ENCODE results near the gene GPX6.
"Not testable (repeated sequence)": the region's sequence is repeated elsewhere in the genome, so short reads cannot be mapped to it uniquely, and the experiment has no call there.

The GPX6 gene

GRCh38 chr6:28478518-28478917 is 37.1 kb downstream of the GPX6 start:
- DNase-seq, result no peak

GRCh38 chr6:28474441-28475219 is 41.0 kb downstream of the GPX6 start:
- DNase-seq, result no peak

- not testable (repeated sequence) for DNase-seq
Measured at GRCh38 chr6:28469153-28469745, 46.3 kb downstream of the GPX6 start.

- no peak for DNase-seq
Measured at GRCh38 chr6:28468056-28468455, 47.5 kb downstream of the GPX6 start.

GRCh38 chr6:28462401-28462800 is 53.2 kb downstream of the GPX6 start:
- DNase-seq, result no peak

- DNase-seq, result no peak
Measured at GRCh38 chr6:28458568-28458967, 57.0 kb downstream of the GPX6 start.
